ENCODE data around the gene HSD17B14. TPM values are rescaled to one million over a fixed set of nuclear protein-coding genes. Genes with fewer than 3 reads are reported as not detected.

HSD17B14 gene
- total and polyA plus RNA-seq, 2 of the 8 experiments (the other 6 are each of a cell fraction or from before 2014, with no cell fraction given) = 8.4 to 25.5 TPM

- TF ChIP-seq KDM4A (IDR thresholded peaks at IDR 0.05; ENCODE audit: low read depth, low read length, severe bottlenecking) (no peak), NRF1 (IDR thresholded peaks at IDR 0.05; ENCODE audit: low read depth, low read length) (no peak), CBX5 (IDR thresholded peaks at IDR 0.05; ENCODE audit: low read depth, low read length) (no peak), RXRA (IDR thresholded peaks at IDR 0.05; ENCODE audit: insufficient read depth, low read depth, low read length) (no peak), EP300 (IDR thresholded peaks at IDR 0.05; ENCODE audit: borderline replicate concordance in 1 of 2, low read depth in 2 of 2, low read length in 2 of 2) (no peak), ATF3 (IDR thresholded peaks at IDR 0.05; ENCODE audit: insufficient read depth, low read depth, low read length) (0 out of 2 replicates have a peak, but pooled peaks have one; percentile 39), HDAC6 (IDR thresholded peaks at IDR 0.05; ENCODE audit: low read depth, low read length) (no peak), POLR2AphosphoS5 (IDR thresholded peaks at IDR 0.05; ENCODE audit: low read depth, low read length) (no peak), EZH2 (IDR thresholded peaks at IDR 0.05; ENCODE audit: low read depth, low read length, severe bottlenecking) (no peak)
These were observed 45.7 kb upstream of the HSD17B14 start (continued) for GRCh38 chr19:48881741-48882657.

Data from H1 (cell line).